ENCODE results near the gene BMPR1B.
"Not testable (repeated sequence)": the region's sequence is repeated elsewhere in the genome, so short reads cannot be mapped to it uniquely, and the experiment has no call there.

Gene BMPR1B

DNA sequence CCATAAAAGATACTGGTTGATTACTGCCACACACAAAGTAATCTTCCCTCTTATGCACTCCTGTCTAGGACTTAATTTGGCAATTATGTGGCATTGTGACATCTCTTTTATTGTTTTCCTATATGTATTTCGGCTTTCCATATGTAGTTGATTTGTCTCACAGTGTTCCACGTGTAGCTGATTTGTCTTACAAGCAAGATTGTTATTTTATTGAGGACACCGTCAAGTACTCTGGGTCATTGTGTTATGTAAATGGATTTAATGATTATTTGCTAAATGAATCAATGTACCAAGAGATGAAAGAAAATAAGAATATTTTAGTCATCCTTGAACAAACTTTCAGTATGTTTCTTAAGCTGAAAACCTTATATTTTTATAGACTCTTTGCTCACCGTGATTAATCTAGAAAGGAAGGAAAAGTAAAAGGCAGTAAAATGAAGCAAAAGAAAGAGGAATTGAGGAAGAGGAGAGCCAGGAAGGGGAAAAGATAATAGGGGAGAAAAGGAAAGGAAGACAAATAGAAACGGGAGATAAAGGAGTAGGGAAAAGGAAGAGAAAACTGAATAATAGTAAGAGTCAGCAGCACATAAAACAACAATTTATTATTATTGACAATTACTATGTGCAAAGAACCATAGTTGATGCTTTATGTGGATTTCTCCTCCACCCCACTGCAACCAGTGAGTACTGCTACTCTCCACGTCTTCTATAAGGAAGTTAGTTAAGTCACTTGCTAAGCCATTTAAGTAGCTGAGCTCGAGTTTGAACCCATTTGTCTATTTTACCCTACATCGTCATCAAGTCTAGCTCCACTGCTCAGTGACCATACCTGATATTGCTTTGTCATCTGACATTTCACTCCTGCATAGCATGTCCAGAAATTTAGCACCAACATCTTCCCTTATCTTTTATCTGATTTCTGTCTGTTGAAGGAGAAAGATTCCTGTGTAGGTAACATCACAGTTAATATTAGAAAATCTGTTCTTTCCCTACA, 336.5 kb downstream of the BMPR1B start:
- peak; percentile 58 for DNase-seq

- DNase-seq, result peak; percentile 58
Observed at GRCh38 chr4:95095348-95095974, 337.7 kb downstream of the BMPR1B start.

DNA sequence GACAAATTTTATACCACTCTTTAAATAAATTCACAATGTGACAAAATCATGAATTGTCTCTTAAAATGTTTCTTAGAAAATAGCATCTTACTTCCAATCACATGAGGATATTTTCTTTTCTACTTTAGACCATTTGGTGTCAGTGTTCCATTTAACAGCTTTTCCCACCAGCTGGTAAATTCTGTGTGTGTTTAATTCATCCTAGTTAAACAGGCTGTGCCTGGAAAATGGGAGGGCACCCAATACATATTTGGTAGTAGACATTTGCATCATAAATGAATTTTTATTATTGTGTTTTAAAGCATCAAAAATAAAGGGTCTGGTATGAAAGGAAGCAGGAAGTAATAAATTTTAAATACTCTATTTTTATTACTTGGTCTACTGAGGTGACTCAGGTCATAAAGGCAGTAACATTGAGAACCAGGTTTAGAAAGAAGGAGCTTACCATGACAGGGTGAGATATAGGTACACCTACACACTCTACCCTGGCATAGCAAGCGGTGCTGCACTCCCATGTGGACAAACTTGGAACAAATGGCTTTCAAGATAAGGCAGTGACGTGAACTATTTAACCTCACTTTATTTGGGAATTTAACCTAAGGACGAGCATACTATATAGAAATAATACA, 344.5 kb downstream of the BMPR1B start:
- peak; percentile 23 for DNase-seq

- DNase-seq, result no peak
Observed at GRCh38 chr4:95105112-95105511, 347.4 kb downstream of the BMPR1B start.

- DNase-seq, result no peak
Observed at GRCh38 chr4:95105983-95106382, 348.2 kb downstream of the BMPR1B start.

DNA sequence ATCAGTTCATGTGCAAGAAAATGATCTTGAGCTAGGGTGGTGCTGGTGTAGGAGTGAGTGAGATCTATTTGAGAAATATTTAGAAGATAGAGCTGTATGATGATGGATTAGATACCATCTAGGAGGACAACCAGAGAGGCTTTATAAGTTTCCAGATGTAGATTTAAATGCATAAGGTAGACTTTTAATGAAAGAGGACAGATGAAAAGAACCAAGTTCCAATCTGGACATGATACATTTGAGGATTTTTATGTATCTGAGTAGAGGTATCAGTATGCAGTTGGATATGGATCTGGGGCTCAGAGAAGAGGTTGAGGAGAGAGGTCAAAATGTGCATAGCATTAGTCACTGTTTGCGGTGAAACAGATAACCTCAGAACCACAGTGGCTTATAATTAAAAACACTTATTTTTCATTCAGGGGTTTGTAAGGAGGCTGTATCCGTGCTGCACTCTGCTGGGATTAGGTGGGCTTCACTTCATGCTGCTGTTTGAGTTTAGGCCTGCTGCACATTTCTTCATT, 348.7 kb downstream of the BMPR1B start:
- no peak for DNase-seq

DNA sequence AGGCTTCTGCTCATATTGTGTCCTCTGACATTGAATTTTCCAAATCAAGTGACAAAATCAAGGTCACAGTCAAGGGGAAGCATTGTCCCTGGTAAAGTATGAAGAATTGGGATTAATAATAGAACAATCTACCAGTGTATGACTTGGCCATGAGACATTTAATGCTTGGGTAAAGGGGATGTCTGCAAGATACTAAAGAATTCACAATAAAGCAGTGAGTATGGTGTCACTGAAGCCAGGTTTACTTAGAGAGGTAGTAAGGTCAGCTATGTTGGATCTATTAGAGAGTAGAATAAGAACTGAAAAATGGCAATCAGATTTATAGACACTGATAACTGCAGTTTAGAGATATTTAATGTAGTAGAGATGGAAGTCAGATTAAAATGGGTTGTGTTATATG, 349.2 kb downstream of the BMPR1B start:
- no peak for DNase-seq

- no peak for DNase-seq
Observed at GRCh38 chr4:95107635-95108034, 349.9 kb downstream of the BMPR1B start.

GRCh38 chr4:95108883-95109421, 351.2 kb downstream of the BMPR1B start:
- DNase-seq, result no peak

DNA sequence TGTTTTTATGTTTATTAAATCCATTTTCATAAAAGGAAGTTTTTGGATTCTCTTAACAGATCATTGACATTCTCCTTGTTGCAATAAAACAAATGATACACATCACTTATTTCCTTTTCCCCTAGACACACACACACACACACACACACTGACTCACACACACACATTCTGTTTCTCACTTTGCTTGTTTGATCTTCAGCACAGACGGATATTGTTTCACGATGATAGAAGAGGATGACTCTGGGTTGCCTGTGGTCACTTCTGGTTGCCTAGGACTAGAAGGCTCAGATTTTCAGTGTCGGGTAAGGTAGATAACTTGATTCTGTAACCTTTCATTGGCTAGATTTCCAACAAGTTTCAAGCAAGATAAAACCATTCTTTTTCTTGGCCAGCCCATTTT, 356.8 kb downstream of the BMPR1B start:
- DNase-seq, result no peak

DNA sequence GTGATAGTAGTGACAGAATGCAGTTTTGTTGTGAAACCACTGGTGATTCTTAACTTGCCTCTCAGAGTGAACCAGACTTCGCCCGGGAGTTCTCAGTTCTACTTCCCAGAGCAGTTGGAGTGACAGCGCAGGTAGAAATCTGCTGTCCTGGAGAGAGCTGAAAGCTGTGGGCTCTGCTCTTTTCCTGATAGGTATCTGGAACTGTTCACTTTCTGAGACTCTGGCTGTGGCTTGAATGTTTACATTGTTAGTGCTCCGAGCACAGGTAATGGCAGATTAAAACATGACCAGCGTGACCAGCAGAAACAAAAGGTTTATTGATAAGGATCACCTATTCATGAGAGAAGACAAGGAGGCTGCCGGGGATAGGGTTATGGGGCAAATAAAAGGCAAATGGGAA, 360.7 kb downstream of the BMPR1B start:
- peak; percentile 8 for DNase-seq

DNA sequence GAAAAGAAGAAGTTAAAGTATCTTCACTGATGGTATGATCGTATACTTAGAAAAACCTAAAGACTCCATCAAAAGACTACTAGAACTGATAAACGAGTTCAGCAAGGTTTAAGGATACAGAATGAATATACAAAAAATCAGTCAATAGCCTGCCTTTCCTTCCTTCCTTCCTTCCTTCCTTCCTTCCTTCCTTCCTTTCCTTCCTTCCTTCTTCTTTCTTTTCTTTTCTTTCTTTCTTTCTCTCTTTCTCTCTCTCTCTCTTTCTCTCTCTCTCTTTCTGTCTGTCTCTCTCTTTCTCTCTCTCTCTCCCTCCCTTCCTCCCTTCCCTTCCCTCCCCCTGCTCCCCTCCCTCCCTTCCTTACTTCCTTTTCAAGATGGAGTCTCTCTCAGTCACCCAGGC, 362.7 kb downstream of the BMPR1B start:
- no peak for DNase-seq

- no peak for DNase-seq
Observed at GRCh38 chr4:95122001-95122400, 364.2 kb downstream of the BMPR1B start.

GRCh38 chr4:95124906-95125504, 367.2 kb downstream of the BMPR1B start:
- DNase-seq, result peak; percentile 74

DNA sequence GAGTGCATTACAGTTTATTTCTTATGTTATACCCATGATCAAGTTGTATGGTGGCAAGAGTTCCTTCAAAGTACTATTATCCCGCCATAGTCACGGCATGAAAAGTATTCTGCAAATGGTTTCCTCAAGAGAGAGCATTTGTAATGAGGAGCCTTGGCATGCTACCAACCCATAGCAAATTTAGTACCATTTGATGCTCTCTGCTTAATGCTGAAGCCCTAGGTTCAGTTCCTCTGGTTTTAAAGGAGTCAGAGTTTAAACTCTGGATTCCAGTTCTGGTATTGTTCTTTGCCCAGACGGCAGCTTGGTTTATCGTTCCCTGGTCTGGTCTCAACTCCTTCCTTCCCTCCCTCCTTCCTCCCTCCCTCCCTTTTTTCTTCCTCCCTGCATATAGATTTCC, 371.3 kb downstream of the BMPR1B start:
- no peak for DNase-seq

- DNase-seq, result peak; percentile 36
Observed at GRCh38 chr4:95129821-95130311, 372.1 kb downstream of the BMPR1B start.

- DNase-seq, result not testable (repeated sequence)
Observed at GRCh38 chr4:95134016-95134415, 376.3 kb downstream of the BMPR1B start.

GRCh38 chr4:95139424-95139823, 381.7 kb downstream of the BMPR1B start:
- DNase-seq, result peak; percentile 11

- DNase-seq, result no peak
Observed at GRCh38 chr4:95141361-95141760, 383.6 kb downstream of the BMPR1B start.

GRCh38 chr4:95142932-95143331, 385.2 kb downstream of the BMPR1B start:
- peak; percentile 40 for DNase-seq

DNA sequence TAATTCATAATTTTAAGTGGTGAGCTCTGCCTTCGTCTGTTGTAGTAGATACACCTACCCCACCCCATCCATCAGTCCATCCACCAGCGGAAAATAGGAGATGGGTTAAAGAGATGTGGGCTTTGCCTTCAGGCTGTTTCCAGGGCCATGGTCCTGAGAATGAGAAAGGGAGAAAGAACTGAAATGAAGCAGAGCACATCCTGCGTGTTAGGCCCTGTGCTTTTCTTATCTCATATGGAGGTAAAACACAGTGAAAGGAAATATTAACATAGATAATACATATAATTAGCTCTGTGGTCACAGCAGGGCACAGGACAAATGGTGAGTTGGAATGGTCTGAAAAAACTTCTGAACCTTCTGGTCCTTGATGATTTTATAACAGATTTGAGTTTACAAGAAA, 393.5 kb downstream of the BMPR1B start:
- DNase-seq, result no peak

DNA sequence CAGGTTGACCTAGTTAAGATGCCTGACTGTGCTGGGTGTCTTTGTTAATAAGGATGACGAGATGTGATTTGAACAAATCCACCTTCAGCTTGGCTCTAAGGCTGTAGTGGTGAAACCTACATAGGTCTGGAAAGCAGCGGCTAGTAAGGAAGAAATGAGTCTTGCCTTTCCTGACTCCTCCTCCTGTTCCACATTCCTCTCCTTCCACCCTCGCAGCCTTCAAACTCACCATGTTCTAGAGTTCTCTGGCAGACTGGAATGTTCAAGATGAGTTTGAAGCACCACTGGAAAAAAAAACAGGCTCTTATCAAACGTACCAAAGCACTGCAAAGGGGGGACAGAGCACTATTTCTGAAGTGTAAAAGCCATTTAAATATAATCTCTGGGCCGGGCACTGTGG, 395.4 kb downstream of the BMPR1B start:
- DNase-seq, result peak; percentile 8
